ENCODE results near the gene CST6. TPM values are rescaled to one million over a fixed set of nuclear protein-coding genes. Genes with fewer than 3 reads are reported as not detected.

CST6 gene
- not detected in 2 replicates for total RNA-seq (2014; rRNA removed; shearing (Covaris generic))

GRCh38 chr11:66011785-66012303 is at the start of gene CST6:
CST6 (plus strand) TSS chr11:66012008; CDS start chr11:66012045, 37 bp downstream.
- no peak for DNase-seq (ENCODE audit: low spot score)

GRCh38 chr11:65962141-65962564 is 49.7 kb upstream of the CST6 start:
- DNase-seq (ENCODE audit: low spot score): no peak

- no peak for DNase-seq (ENCODE audit: low spot score)
Measured at GRCh38 chr11:65964906-65965305, 46.9 kb upstream of the CST6 start.

- no peak for DNase-seq (ENCODE audit: low spot score)
Measured at GRCh38 chr11:65965986-65966762, 45.6 kb upstream of the CST6 start.

- DNase-seq (ENCODE audit: low spot score): no peak
Measured at GRCh38 chr11:65967329-65967934, 44.4 kb upstream of the CST6 start.

- no peak for DNase-seq (ENCODE audit: low spot score)
Measured at GRCh38 chr11:65968600-65969482, 43.0 kb upstream of the CST6 start.

GRCh38 chr11:65972116-65972515 is 39.7 kb upstream of the CST6 start:
- no peak for DNase-seq (ENCODE audit: low spot score)

GRCh38 chr11:65973439-65974110 is 38.2 kb upstream of the CST6 start:
- DNase-seq (ENCODE audit: low spot score): peak; percentile 41

- DNase-seq (ENCODE audit: low spot score): no peak
Measured at GRCh38 chr11:65975771-65976170, 36.0 kb upstream of the CST6 start.

GRCh38 chr11:65976216-65977176 is 35.3 kb upstream of the CST6 start:
- no peak for DNase-seq (ENCODE audit: low spot score)

GRCh38 chr11:65977621-65978390 is 34.0 kb upstream of the CST6 start:
- no peak for DNase-seq (ENCODE audit: low spot score)

GRCh38 chr11:65978391-65979238 is 33.2 kb upstream of the CST6 start:
- no peak for DNase-seq (ENCODE audit: low spot score)

- DNase-seq (ENCODE audit: low spot score): no peak
Measured at GRCh38 chr11:65979261-65979759, 32.5 kb upstream of the CST6 start.

- DNase-seq (ENCODE audit: low spot score): no peak
Measured at GRCh38 chr11:65981101-65981740, 30.6 kb upstream of the CST6 start.

GRCh38 chr11:65981972-65982823 is 29.6 kb upstream of the CST6 start:
- DNase-seq (ENCODE audit: low spot score): no peak

- no peak for DNase-seq (ENCODE audit: low spot score)
Measured at GRCh38 chr11:65982824-65983588, 28.8 kb upstream of the CST6 start.

All from A172 (cell line).